ENCODE data around the gene BIVM.

Gene BIVM

DNA sequence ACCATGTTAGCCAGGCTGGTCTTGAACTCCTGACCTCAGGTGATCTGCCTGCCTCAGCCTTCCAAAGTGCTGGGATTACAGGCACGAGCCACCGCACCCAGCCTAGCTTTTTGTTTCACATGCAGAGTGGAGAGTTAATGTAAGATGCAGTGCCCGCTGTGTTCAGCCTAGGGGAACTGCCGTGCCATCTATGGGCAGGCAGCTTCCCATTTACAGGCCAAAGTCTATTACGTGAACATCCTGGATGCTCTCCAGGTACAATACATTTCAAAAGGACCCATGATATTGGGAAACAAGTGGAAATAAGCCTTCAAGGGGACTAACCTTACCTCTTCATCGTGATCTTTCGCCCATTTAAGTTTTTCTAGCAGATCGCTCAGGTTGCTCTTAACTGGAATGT is 10.2 kb upstream of the BIVM start:
- no peak for DNase-seq

GRCh38 chr13:102792396-102792795 is 6.5 kb upstream of the BIVM start:
- no peak for DNase-seq

- no peak for DNase-seq
Measured at GRCh38 chr13:102793611-102794355, 5.1 kb upstream of the BIVM start.

DNA sequence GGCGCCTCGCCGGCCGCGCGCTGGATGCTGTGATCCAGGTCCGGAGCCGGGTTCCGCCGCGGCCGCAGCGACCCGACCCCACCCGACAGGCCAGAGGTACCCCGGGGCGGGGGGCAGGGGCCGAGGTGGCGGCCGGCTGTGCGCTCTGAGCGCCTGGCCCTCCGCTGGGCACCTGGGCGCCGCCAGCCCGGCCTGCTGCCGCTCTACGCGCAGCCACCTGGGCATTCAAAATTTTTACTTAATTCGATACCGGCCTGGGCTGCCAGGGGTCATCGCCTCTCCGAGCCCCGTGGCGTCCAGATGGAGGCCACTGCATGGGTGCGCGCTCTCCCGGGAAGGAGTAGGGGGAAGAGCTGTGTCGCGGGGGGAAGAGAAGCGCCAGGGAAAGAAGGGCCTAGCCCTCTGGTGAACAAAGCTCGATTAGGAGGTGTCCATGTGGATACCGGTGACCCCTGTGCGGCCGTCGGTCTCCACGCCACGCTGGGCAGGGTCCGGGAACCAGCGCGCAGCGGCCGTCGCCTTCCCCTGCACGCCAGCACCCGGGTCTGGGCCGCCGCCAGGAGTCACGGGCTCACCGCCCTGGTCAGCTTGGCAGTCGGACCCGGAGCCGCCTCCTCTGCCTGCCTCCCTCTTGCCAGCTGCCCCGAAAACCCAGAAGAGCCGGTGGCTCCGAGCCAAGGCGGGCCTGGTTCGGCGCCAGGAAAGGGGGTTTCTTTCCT is 666 bp downstream of the BIVM start:
- peak; percentile 69 for DNase-seq

DNA sequence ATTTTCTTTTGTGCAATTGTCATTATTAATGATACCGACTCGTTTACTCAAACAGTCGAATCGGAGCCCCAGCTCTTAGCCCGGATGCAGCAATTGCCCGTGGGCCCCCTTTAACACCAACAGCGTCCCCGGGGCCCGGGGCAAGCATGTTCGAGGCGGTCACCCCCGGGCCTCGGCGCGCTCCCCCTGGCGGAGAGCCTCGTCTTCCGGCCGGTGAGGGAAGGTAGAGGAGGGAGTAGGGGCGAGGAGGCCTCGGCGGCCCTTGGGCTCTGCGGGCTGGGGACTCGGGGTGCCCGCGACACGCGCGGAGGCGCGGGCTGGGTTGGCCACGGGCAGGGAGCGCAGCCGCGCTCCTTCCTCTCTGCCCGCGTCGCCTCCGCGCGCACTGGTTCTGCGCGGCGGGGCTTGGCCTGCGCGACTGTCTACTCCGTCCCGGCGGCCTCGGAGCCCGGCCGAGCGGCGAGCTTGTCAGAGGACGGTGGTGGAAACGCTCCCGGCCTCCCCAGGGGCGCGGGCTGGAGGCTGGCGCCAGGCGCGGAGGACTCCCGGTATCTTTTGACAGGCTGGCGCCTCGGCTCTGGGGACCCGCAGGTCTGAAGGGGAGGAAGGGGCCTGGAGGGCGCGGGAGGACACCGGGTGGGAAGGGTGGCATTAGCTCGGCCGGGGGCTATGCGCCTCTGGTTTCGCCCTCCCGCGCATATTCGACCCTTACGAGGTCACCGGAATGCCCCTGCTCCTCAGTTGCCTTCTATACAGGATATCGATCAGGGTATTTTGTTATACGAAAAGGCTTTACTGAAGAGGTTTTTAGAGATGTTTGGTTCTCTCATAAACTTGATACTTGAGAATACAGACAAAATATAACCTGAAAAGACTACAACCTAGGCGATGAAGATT is 1.5 kb downstream of the BIVM start:
- peak; percentile 82 for DNase-seq

- DNase-seq: no peak
Measured at GRCh38 chr13:102805680-102806079, 6.8 kb downstream of the BIVM start.

- no peak for DNase-seq
Measured at GRCh38 chr13:102807699-102808098, 8.8 kb downstream of the BIVM start.

GRCh38 chr13:102812611-102813287 is 13.8 kb downstream of the BIVM start:
- DNase-seq: no peak

DNA sequence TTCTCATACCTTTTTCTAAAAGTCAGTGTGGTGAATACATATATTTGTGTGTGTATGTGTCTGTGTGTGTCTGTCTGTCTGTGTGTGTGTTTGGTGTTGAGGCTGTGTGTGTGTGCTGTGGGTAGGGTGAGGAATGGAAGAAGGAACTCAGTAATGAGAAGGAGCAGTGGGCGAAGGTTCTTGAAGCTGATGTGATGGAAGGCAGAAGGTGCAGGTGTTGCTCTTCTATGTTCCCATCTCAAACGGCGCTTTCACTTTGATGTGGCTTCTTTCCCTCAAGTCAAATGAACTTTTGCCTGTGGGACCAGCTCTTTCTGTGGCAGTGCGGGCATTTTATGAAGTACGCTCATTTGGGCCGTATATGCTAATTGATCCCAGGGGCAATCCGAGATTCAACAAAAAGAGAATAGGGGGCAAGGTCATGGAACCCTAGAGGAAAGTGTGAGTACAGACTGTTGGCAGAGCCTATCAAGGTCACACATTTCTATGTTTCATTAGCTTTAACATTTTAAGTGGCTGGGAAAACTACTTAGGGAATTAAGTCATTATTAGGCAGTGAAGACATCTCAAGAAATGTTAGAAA is 15.2 kb downstream of the BIVM start:
- no peak for DNase-seq

GRCh38 chr13:102814793-102815192 is 15.9 kb downstream of the BIVM start:
- no peak for DNase-seq

- DNase-seq: no peak
Measured at GRCh38 chr13:102815788-102816187, 16.9 kb downstream of the BIVM start.

DNA sequence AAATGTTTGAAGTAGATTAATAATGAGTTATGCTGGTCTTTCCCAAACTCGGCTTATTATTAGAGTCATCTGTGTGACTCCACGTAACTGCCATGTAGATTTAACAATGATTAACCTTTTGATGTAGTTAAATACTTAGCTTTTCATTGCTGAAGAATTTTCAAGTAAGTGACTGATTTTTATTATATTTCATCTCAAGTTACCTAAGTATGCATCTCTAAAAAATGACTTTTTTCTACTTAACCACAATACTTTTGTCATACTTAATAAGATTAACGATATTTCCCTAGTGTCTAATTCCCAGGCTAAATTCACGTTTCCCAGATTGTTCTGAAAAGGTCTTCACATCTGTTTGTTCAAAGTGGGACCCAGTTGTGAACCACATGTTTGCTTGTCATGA is 17.8 kb downstream of the BIVM start:
- no peak for DNase-seq

- DNase-seq: no peak
Measured at GRCh38 chr13:102817241-102817640, 18.3 kb downstream of the BIVM start.

GRCh38 chr13:102817907-102818306 is 19.0 kb downstream of the BIVM start:
- no peak for DNase-seq

- no peak for DNase-seq
Measured at GRCh38 chr13:102825400-102825799, 26.5 kb downstream of the BIVM start.

GRCh38 chr13:102825921-102826706 is 27.2 kb downstream of the BIVM start:
- no peak for DNase-seq

- DNase-seq: no peak
Measured at GRCh38 chr13:102830646-102831045, 31.7 kb downstream of the BIVM start.

GRCh38 chr13:102836471-102836870 is 37.6 kb downstream of the BIVM start:
- DNase-seq: no peak

DNA sequence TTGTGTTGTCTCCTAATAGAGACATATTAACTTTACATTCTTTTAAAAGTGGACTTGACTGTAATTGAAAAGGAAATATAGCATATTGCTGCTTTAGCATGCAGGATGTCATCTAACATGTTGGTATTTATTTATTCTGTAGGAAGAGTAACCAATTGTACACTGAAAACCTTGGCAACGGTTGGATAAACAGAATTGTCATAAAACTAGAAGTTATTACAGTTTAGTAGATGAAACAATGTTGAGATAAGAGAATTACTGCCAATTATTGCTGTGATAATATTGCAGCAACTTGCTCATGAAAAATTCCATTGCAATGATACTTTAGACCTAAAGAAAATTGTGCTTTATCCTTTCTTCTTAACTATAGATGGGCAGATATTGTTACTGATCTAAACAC is 39.4 kb downstream of the BIVM start:
- DNase-seq: no peak

DNA sequence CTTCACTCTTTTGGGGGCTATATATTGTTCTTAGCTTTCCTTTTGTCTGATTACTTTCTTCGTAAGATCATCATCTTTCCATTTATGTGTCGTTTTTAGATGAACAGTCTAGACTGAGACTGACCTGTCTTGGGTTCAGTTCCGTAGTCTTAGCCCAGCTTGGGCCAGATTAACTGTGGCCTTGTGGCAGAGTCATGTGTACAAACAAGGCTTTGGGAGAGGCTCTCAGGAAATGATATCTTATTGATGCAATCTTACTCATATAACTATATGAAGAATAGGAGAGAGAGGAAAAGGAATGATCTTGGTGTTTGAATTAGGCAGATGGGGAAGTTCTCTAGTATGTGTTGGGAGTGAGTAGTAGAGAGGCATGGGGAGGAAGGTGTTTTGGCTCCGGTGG is 40.1 kb downstream of the BIVM start:
- DNase-seq: no peak

- no peak for DNase-seq
Measured at GRCh38 chr13:102839462-102839861, 40.5 kb downstream of the BIVM start.

- no peak for DNase-seq
Measured at GRCh38 chr13:102845289-102845629, 46.3 kb downstream of the BIVM start.

Data from NCI-H146 (cell line).